ENCODE data around the gene HSPB7.
"Not testable (repeated sequence)": the region's sequence is repeated elsewhere in the genome, so short reads cannot be mapped to it uniquely, and the experiment has no call there.

HSPB7 gene

GRCh38 chr1:16017461-16018303 is at the start of gene HSPB7:
TSS of gene HSPB7 (minus strand) at chr1:16018043. CDS start at chr1:16017963, 80 bp downstream.
- no peak for DNase-seq

GRCh38 chr1:16067127-16067768 is 49.4 kb upstream of the HSPB7 start:
- DNase-seq, result no peak

GRCh38 chr1:16066245-16066644 is 48.4 kb upstream of the HSPB7 start:
- DNase-seq, result no peak

GRCh38 chr1:16065269-16065576 is 47.4 kb upstream of the HSPB7 start:
- DNase-seq, result no peak

- DNase-seq, result no peak
Measured at GRCh38 chr1:16064536-16065268, 46.9 kb upstream of the HSPB7 start.

- DNase-seq, result no peak
Measured at GRCh38 chr1:16063921-16064320, 46.1 kb upstream of the HSPB7 start.

GRCh38 chr1:16063226-16063829 is 45.5 kb upstream of the HSPB7 start:
- no peak for DNase-seq

- DNase-seq, result not testable (repeated sequence)
Measured at GRCh38 chr1:16062687-16063075, 44.8 kb upstream of the HSPB7 start.

GRCh38 chr1:16061989-16062686 is 44.3 kb upstream of the HSPB7 start:
- not testable (repeated sequence) for DNase-seq

GRCh38 chr1:16061266-16061665 is 43.4 kb upstream of the HSPB7 start:
- no peak for DNase-seq

- not testable (repeated sequence) for DNase-seq
Measured at GRCh38 chr1:16058394-16059120, 40.7 kb upstream of the HSPB7 start.

- DNase-seq, result not testable (repeated sequence)
Measured at GRCh38 chr1:16057314-16057915, 39.6 kb upstream of the HSPB7 start.

GRCh38 chr1:16056521-16056912 is 38.7 kb upstream of the HSPB7 start:
- not testable (repeated sequence) for DNase-seq

- peak; percentile 76 for DNase-seq
Measured at GRCh38 chr1:16055613-16056520, 38.0 kb upstream of the HSPB7 start.

- DNase-seq, result no peak
Measured at GRCh38 chr1:16054598-16055540, 37.0 kb upstream of the HSPB7 start.

GRCh38 chr1:16053781-16054502 is 36.1 kb upstream of the HSPB7 start:
- DNase-seq, result no peak

- DNase-seq, result not testable (repeated sequence)
Measured at GRCh38 chr1:16051949-16052348, 34.1 kb upstream of the HSPB7 start.

GRCh38 chr1:16051039-16051438 is 33.2 kb upstream of the HSPB7 start:
- no peak for DNase-seq

- DNase-seq, result no peak
Measured at GRCh38 chr1:16050328-16050727, 32.5 kb upstream of the HSPB7 start.

All from stimulated activated CD4-positive, alpha-beta T cell treated with anti-CD3 and anti-CD28 coated beads, Interleukin-4, amount 100 ng/mL, for 24 hours (primary cell).